NCI-H2196 treated with DMSO at 0.1 percent for 48 hours (cell line): ENCODE results near the gene RAP1B.

Experiments used
- DNase-seq: peaks from one replicate; lab custom pipeline; 2025; ENCODE audit not compliant: unreplicated experiment; lab: John Stamatoyannopoulos, UW

The RAP1B gene

DNA sequence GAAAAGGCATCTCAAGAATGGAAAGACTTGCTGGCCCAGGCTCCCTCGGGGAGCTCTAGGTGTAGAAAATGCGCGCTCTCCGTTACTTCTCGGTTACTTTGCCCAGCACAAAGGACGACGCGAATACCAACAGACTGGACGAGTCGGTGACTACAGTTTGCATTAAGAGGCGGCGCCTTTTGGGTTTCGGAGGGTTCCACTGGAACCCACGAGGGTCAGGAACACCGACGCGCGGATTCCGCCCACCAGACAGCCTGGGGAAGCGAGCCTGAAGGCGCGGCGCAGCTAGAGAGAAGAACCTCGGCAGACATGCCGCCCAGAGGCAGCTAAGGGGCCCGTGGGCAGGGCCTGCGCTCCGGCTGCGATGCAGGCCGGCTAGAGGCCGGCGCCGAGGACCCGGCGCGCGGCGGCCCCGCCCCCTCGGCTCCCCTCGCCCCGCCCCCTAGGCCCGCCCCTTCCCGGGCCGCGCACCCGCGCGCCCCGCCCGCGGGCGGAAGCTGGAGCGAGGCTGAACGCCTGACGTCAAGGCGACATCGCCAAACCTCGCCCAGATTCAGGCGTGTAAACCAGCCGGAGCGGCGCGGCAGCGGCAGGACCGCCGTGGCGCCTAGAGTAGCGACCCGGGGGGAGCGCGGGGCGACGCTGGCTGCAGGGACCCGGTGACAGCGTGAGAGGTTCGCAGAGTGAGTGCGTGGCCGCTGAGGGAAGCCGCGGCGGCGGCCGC, at the start of gene RAP1B:
Gene RAP1B (plus strand): TSS at position 530 of the 724 bp plus-strand sequence. CDS start 37,826 bp downstream, outside the sequence.
- DNase-seq = peak; percentile 79

DNA sequence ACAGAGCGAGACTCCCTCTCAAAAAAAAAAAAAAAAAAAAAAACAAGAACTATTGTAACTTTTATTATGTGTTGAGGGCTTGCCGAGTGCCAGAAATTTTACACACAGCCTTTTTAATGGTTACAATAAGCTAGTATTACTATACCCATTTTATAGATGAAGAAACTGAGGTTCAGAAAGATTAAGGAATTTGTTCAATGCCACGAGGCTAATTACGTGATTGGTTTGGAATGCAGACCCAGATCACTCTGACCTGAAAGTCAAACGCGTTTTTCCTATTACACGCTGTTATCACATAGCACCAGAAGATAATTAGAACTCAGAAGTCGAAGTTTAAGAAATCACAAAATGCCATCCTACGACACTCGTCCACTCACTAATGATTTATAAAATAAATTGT, 48.9 kb upstream of the RAP1B start:
- no peak for DNase-seq

GRCh38 chr12:68564166-68564565, 46.5 kb upstream of the RAP1B start:
- no peak for DNase-seq

DNA sequence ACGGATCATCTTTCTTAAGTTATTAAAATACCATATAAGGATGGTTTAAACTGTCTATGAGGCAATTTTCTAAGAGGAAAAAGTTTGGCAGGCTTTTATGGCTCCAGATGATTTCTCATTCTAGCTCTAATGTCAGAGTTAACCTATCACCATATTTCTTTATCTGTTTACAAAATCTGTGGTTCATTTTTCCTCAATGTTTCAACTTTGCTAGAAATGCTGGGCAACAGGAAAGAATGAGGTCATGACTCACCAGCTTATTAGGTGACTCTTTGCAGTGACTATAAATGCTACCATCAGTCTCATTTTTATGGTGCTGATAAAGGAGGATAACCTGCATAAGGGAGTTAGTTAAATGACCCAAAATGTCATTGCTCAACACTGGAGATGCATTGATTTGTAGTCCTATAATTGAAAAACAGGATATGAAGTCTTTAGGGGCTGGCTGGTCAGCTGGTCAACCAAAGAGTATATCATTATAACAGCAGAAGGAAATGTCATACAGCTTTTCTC, 45.3 kb upstream of the RAP1B start:
- peak; percentile 53 for DNase-seq

- DNase-seq = peak; percentile 78
Measured at GRCh38 chr12:68568922-68569569, 41.7 kb upstream of the RAP1B start.

- DNase-seq = no peak
Measured at GRCh38 chr12:68572661-68573060, 38.0 kb upstream of the RAP1B start.

GRCh38 chr12:68573406-68573805, 37.3 kb upstream of the RAP1B start:
- DNase-seq = no peak

DNA sequence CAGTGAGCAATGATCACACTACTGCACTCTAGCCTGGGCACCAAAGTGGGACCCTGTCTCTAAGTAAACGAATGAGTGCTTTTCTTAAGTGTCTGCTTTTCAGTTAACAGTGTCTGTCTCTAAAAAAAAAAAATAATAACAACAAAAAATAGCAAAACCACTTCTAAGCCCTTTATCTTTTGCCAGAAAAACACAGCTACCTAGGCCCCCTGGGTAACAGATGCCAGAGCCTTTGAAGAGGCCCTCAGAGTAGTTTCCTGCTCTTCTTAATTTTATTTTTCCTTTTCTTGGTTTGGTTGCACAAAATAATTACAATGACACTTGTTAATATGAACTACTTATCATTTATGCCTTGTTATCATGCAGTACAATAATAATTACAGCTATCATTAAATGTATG, 32.8 kb upstream of the RAP1B start:
- no peak for DNase-seq

DNA sequence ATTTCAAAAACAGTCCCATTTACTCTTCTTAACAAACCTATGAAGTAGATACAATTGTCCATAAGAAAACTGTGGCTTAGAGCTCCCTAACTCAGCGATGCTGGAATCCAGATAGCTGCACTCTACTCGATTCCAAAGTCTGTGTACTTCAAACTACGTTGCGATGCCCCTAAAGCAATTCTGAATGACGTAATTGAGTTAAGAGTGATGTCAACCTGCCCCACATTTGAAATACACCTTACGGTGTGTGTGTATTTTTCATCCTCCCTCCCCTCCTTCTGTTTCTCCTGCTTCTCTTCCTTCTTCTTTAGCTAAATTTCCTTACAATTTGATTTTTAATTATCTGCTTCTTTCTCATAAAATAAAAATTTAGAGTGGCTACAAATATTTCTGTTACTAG, 31.9 kb upstream of the RAP1B start:
- DNase-seq = no peak

DNA sequence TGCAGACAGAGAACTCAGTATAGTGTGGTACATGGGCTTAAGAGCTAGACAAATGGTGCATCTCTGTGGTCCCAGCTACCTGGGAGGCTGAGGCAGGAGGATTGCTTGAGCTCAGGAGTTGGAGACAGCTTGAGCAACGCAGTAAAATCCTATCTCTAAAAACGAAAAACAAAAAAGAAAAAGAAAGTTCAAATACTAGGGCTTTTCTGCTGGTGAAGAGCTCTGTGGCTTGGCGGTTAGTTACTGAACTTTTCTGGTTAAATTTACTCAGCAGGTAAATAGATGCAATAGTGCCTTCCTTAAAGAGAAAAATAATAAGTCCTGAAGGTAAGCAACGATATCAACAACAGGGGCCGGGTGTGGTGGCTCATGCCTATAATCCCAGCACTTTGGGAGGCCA, 31.4 kb upstream of the RAP1B start:
- DNase-seq = no peak

GRCh38 chr12:68580911-68581310, 29.8 kb upstream of the RAP1B start:
- no peak for DNase-seq

GRCh38 chr12:68581926-68582325, 28.8 kb upstream of the RAP1B start:
- no peak for DNase-seq

DNA sequence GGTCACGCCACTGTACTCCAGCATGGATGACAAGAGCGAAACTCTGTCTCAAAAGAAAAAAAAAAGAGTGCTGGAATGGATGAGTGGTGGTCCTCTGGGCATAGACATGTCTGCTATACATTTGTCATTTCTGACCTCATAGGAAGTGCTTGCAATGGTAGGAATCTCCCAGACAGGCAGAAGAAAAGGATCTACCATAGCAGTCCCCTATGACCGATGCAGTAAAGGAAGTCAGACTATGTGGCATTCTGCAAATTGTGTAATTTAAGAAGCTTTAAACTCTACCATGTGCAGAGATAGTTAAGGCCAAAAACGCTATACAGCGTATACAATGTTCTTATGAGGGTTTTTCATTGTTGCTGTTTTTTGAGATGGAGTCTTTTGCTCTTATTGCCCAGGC, 24.7 kb upstream of the RAP1B start:
- no peak for DNase-seq

GRCh38 chr12:68587448-68587873, 23.2 kb upstream of the RAP1B start:
- no peak for DNase-seq

DNA sequence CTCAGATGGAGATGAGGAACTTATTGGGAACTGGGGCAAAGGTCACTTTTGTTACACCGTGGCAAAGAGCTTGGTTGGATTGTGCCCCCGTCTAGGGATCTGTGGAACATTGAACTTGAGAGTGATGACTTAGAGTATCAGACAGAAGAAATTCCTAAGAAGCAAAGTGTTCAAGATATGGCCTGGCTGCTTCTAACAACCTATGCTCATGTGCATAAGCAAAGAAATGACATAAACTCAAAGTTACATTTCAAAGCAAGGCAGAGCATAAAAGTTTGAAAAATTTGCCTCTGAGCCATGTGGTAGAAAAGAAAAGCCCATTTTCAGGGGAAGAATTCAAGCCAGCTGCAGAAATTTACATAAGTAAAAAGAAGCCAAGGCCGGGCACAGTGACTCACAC, 21.5 kb upstream of the RAP1B start:
- no peak for DNase-seq

GRCh38 chr12:68591734-68592418, 18.8 kb upstream of the RAP1B start:
- peak; percentile 46 for DNase-seq

DNA sequence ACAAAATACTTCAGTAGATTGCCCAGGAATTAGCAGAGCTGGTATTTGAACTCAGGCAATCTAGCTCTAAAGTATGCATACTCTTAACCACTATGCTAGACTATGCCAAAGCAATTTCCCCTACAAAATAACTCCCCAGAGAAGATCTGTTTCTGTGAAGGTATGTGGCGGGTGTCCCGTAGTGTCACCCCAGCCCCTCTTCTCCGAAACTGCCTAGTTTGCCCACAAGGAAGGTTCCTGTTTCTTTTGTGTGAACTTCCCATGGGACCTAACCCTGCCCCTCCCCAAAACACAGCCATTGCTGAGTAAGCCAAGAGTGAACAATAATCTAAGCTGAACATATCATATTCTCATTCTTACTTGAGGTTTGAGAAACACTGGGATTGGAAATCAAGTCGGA, 15.5 kb upstream of the RAP1B start:
- no peak for DNase-seq

- no peak for DNase-seq
Measured at GRCh38 chr12:68601767-68602166, 8.9 kb upstream of the RAP1B start.

- no peak for DNase-seq
Measured at GRCh38 chr12:68602720-68603119, 8.0 kb upstream of the RAP1B start.

DNA sequence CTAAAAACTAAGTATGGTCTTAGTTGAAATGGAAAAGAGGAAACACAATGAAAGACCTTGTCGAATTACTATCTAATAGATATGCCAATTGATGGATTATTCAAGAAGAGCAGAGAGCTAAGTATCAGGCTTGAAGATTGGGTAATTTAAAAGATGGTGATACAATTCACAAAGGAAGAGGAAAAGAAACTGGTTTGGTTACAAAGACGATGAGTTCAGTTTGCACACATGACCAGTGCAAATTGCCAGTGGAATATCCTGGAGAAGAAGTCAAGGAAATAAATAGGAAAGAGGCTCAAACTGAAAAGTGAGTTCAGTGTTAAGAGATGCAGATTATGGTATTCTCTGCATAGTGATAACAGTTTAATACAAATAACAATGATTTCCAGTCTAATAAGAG, 2.5 kb upstream of the RAP1B start:
- no peak for DNase-seq

DNA sequence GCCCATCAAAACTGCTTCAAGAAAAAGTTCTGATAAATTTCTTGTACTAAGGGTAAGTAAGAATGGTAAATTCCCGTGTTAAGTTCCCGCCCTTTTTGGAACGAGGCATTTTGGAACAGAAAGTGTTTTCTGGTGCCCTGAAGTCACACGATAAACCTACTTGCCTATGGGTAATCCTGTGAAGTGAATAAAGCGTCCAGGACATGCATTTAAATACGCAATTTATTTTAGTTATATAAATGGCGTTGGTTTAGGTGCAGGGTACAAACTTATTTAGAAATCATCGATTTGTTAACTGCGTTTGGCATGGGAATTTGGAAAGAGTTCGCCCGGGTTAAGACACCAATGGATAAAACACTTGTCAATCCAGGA, 715 bp upstream of the RAP1B start:
- DNase-seq = no peak
